ENCODE data around the gene NSD2. TPM values are rescaled to one million over a fixed set of nuclear protein-coding genes. Genes with fewer than 3 reads are reported as not detected.

Gene NSD2
- total RNA-seq, 1 experiment from 2014 or later: 136 TPM

GRCh38 chr4:1864076-1865008 is 6.9 kb upstream of the NSD2 start:
- Histone ChIP-seq H3K79me2 (ENCODE audit: insufficient read depth, low read length) (no peaks in the 10 kb centered on the region), H2BK20ac (ENCODE audit: low read depth, low read length, poor library complexity, severe bottlenecking) (no peak overlapping the region), H4K20me1 (ENCODE audit: control insufficient read depth, insufficient read depth, insufficient read length) (peaks cover 3% of the 10 kb centered on the region), H3K27me3 (ENCODE audit: insufficient read depth, low read length) (peaks cover 84% of the 10 kb centered on the region), H2BK15ac (ENCODE audit: low read depth, low read length) (no peak overlapping the region), H4K8ac (replicated peaks; ENCODE audit: insufficient read length, low read depth, low read length) (no peak overlapping the region), H3K18ac (ENCODE audit: insufficient read length, low read depth, low read length) (no peak overlapping the region), H3K4me1 (ENCODE audit: insufficient read depth, low read length) (no peaks in the 10 kb centered on the region), H3T11ph (ENCODE audit: low read length) (no peak overlapping the region), H3K23me2 (ENCODE audit: insufficient read length, low read depth, low read length, poor library complexity, severe bottlenecking) (no peaks in the 10 kb centered on the region), H2AFZ (ENCODE audit: low read length) (no peak overlapping the region), H2BK120ac (ENCODE audit: low read depth, low read length, poor library complexity, severe bottlenecking) (no peak overlapping the region), H4K91ac (ENCODE audit: insufficient read length, low read depth, low read length) (no peak overlapping the region), H2BK5ac (ENCODE audit: insufficient read length, low read length) (no peak overlapping the region), H3K4ac (ENCODE audit: low read depth, low read length) (no peak overlapping the region), H3K56ac (ENCODE audit: insufficient read length, low read depth, low read length) (no peak overlapping the region), H4K5ac (ENCODE audit: insufficient read length, low read depth, low read length) (no peak overlapping the region), H3K9me3 (ENCODE audit: control insufficient read depth, low read depth, low read length) (no peaks in the 10 kb centered on the region), H3K14ac (ENCODE audit: insufficient read depth, low read length) (no peak overlapping the region; the same call in 1 of the 2 replicates), H2AK5ac (ENCODE audit: insufficient read length, low read length) (no peak overlapping the region), H3K4me2 (ENCODE audit: insufficient read depth, insufficient read length, low read length) (no peak overlapping the region), H3K23ac (ENCODE audit: insufficient read length, low read depth, low read length) (no peak overlapping the region), H2BK12ac (ENCODE audit: insufficient read length, low read depth, low read length) (no peak overlapping the region), H3K27ac (ENCODE audit: insufficient read length, low read depth, low read length) (no peak overlapping the region), H3K79me1 (ENCODE audit: insufficient read depth, low read depth, low read length, poor library complexity, severe bottlenecking) (no peaks in the 10 kb centered on the region), H3K9ac (ENCODE audit: extremely low read depth, insufficient read length, low read length) (no peak overlapping the region)
- H3K4me1 Mint-ChIP-seq: peaks cover 6 to 24% of the 10 kb centered on the region in 2 experiments
- no peak for DNase-seq
- H3K4me3 Mint-ChIP-seq: no peak overlapping the region
- WGBS (ENCODE audit: extremely low coverage, insufficient read length, low lambda C conversion rate): no CpG with 5 or more reads among the region's 17 CpGs
- peaks cover 97% of the 10 kb centered on the region for H3K27me3 Mint-ChIP-seq (ENCODE audit: low read depth)
- H3K36me3 Mint-ChIP-seq (ENCODE audit: insufficient read depth in 1 of 3, low read depth in 3 of 3): no peaks in the 10 kb centered on the region
- no peak overlapping the region for H3K27ac Mint-ChIP-seq
- TF ChIP-seq CTCF (conservative IDR thresholded peaks at IDR 0.05): no peak
- H3K9me3 Mint-ChIP-seq: no peaks in the 10 kb centered on the region

All from H9 (cell line).